CD4-positive, alpha-beta T cell treated with Interleukin-2 at 100 ng/mL for 4 hours (primary cell): ENCODE data around the gene KCNQ1OT1.

Experiments used
- DNase-seq: peaks from one replicate; pipeline ENCODE4 v3.0.0-alpha.2; 2020; ENCODE audit warnings: low spot score

The KCNQ1OT1 gene

DNA sequence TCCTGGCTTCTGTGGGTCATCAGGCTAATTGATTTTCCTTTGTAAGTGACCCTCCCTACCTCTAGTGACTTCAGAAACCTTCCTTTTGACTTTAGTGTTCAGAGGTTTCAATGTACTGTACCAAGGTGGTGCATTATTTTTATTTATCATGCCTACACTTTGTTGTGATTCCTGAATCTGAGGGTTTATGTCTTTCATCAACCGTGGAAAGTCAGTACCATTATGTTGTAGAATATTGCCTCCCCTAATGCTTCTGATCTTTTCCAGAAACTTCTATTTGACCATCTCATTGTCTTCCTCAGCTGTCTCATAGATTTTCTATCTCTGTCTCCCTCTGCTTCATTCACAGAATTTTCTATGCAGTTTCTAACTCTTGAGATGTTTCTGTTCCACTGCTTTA is 105.5 kb downstream of the KCNQ1OT1 start:
- DNase-seq, result no peak

DNA sequence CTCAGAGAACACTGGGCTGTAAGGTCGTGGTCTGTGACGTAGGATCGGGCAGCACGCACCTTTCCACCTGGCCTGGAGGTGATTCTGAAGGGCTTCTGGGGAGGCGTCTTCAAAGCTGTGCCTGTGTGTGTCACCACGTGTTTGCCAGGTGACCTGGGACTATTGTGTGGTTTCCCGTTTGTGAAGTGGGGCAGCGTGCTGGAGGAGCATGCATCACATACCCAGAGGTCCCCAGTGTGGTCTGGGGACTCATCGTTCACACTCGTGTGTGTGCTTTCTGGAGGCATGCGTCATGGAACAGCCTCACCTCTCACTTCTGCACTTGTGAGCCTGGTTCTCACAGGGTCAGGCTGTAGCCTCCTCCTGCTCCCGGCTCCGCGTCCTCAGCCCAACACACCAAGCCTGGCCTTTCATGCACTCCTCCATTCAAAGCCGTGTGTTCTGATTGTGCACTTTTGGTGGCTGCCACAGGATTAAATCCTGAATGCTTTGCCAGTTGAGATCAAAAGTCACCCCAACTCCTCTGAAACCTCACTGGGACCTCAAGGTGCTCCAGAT is 106.3 kb downstream of the KCNQ1OT1 start:
- DNase-seq, result no peak

- DNase-seq, result no peak
Measured at GRCh38 chr11:2592559-2593392, 107.0 kb downstream of the KCNQ1OT1 start.

GRCh38 chr11:2591805-2592204 is 108.0 kb downstream of the KCNQ1OT1 start:
- DNase-seq, result no peak

DNA sequence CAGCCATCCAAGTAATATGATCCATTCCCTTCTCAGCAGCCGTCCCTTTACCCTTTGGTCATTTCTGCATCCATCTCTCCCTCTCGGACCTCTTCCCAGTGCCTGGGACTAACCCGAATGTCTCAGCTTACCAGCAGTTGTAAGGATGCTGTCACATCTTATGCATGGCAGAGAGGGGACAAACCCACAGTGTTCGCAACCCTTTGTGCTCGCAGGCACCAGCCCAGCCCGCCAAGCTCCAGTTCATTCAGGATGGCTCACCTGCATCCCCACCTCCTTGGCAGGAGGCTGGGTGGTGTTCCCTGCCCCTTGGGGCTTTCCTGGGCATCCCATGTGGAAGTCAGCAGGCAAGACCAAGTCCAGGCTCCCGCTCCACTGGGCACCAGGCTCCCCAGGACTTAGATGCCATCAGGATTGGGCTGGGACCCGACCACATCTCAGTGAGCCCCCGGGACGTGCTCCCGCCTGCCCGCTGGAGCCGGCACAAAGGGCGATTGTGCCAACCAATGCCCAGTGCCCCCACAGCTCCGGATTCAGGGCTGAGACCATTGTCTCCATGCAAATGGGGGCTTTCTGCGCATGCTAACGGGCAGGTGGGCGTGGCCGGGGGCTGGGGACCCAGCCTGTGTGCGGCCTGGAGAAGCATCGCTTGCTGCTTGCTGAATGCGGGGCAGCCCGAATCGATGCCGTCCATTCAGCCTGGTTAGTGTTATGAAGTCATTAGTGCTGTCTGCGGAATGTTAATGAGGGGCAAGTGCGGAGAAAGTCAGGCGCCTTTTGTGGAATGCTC is 108.6 kb downstream of the KCNQ1OT1 start:
- no peak for DNase-seq

DNA sequence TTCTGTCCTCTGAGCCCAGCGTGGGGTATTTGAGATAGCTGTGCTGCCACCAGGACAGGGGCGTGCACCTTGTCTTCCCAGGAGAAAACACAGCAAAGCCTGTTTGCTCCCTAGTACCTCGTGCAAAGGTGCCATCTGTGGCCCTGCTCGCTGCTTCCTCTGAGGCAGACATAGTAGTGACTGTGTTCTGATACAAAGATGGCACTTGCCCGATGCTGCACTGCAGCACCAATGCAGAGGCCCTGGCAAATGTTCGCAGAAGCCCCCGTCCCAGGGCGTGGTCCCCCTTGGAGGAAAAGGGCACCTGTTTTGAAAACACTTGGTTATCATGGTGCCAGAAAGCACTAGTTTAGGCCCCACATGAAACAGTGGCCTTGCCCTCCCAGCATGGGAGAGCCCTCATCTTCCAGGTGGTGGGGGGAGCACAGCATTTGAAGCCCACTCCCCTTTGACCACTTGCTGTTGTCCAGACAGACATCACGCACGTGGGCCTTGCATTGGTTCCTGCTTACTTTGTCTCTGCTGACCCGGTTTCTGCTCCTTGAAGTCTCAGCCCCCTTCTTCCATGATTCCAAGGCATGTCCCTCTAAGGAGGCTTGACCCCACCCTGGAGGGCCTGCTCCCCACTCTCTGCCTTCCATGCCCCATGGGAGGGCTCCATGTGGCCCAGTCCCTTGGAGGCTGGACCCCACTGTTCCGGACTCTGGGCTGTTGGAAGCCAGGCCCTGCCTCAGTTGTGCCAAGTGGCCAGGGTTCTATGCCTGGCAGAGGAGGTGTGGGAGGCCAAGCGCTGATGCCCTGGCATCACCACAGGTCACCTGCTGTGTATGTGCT is 109.4 kb downstream of the KCNQ1OT1 start:
- DNase-seq, result no peak

- no peak for DNase-seq
Measured at GRCh38 chr11:2589538-2589934, 110.3 kb downstream of the KCNQ1OT1 start.

- no peak for DNase-seq
Measured at GRCh38 chr11:2588809-2589537, 110.8 kb downstream of the KCNQ1OT1 start.

GRCh38 chr11:2587976-2588748 is 111.6 kb downstream of the KCNQ1OT1 start:
- no peak for DNase-seq

GRCh38 chr11:2587132-2587930 is 112.5 kb downstream of the KCNQ1OT1 start:
- no peak for DNase-seq

GRCh38 chr11:2586793-2587131 is 113.0 kb downstream of the KCNQ1OT1 start:
- DNase-seq, result no peak

GRCh38 chr11:2586087-2586792 is 113.6 kb downstream of the KCNQ1OT1 start:
- DNase-seq, result no peak

DNA sequence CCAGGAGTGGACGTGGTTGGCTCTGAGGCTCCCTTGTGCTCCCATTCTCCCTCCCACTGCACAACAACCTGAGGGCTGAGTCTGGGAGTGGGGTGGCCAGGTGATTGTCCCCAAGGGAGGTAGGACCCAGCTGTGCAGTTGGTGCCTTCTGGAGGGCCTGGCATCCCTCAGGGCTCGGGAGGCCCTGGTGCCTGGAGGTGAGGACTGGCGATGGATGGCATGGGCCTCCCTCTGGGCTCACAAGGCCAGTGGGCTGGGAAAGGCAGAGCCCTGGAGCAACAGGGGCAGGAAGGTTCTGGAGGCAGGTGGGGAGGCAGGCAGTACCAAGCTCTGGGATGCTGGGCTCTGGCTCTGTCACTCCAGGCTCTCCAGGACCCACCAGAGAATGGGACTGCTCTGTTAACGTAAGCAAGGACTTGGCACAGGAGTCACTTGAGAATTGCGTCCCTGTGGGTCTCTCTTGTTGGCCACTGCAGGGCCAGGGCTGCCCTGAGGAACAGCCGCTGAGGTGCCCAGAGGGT is 114.2 kb downstream of the KCNQ1OT1 start:
- no peak for DNase-seq

GRCh38 chr11:2584812-2585565 is 114.8 kb downstream of the KCNQ1OT1 start:
- no peak for DNase-seq

GRCh38 chr11:2584434-2584811 is 115.4 kb downstream of the KCNQ1OT1 start:
- no peak for DNase-seq

DNA sequence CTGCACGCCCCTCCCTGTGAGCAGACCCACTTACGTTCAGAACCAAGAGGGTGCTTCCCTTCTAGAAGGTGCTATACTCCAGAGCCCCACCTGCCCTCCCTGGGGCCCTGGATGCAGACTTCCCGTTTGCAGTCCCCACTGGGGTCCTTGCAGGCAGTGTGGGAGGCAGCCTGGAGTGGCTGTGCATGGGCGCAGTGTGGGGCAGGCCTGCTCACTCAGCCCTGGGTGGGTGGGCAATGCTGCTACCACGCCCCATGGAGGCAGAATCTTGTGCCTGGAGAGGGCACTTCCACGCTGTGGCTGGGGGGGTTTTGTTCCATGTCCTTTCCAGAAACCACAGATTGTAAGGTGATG is 116.2 kb downstream of the KCNQ1OT1 start:
- DNase-seq, result no peak

- DNase-seq, result no peak
Measured at GRCh38 chr11:2582946-2583604, 116.7 kb downstream of the KCNQ1OT1 start.
